Fibroblast of skin of left biceps (primary cell): ENCODE measurements around the gene EGFL7.

Source experiments
- DNase-seq, 2 experiments: peaks; one replicate each; pipeline ENCODE4 v3.0.0-alpha.2; 2013; ENCODE audit warnings: low read depth in 2 of 2

Gene EGFL7

DNA sequence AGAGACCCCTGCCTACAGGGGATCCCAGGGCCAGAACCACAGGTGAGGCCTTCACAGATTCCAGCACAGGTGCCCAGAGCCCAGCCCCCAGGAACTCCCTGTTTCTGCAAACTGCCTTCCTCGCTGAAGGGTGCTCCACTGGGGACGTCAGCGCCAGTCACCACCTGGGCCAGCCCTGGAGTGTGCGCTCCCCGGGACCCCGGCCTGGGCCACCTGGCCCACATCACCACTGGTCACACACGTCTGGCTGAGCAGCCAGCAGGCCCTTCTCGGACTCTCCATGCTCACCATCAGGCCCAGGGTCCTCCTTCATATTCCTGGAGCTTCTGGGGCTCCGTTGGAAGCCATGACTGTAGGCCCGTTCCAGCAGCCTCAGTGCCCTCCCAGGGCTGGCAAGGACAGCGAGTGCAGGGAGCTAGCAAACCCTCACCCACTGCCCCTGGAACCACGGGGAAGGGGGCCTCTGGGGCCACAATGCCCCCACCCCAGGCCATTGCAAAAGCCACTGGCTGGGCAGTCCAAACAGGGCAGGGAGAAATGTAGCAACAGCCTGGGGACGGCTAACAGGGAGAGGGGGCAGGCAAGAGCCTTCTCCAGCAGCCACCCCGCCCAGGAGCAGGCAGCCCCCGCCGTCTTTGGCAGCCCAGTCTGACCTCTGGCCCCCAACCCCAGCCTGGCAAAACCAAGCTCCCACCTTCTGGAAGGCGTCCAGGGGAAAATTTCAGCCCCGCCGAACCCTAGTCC is 23.2 kb downstream of the EGFL7 start:
- no peak for DNase-seq

GRCh38 chr9:136686534-136686793 is 23.7 kb downstream of the EGFL7 start:
- DNase-seq = no peak

DNA sequence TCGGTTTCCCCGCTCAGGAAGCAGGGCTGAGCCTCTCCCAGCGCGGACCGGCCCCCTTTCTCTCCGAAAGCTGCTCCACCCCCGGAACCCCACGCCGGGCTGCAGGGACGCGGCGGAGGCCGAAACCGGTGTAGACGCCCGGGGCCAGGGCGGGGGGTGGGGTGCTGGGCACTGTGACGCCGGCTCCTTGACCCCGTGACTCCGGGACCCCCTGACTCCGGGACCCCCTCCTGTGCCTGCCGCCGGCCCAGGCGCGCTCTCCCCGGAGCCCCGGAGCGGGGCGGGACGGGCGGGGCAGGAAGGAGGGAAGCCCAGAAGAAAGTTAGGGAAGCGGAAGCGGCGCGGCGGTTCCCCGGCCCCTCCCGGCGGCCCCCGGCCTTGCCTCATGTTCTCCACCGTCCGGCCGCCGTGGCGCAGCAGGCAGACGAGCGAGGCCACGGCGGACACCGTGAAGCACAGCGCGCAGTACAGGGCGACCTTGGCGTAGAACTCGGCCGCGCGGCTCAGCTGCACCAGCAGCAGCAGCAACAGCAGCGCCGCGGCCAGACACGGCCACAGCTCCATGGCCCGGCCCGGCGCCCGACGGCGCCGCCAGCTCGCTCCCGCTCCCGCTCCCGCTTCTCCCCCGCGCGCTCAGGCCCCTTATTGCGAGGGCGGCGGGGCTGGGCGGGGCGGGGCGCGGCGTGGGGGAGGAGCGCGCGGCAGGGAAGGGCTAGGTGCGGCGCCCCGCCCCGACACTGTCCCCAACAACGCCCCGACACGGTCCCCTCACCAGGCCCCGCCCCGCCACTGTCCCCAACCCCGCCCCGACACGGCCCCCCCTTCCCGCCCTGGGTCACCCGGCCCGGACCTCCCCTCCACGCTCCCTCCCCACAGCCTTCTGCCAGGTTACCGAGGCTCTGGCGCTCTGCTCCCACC is 24.3 kb downstream of the EGFL7 start, which contains the start of gene AGPAT2:
Gene AGPAT2 (minus strand): TSS at position 664 of the 918 bp plus-strand sequence. CDS start 100 bp downstream, at position 564.
- DNase-seq = no peak

- DNase-seq = no peak
These were observed 25.1 kb downstream of the EGFL7 start for GRCh38 chr9:136687721-136688223.

DNA sequence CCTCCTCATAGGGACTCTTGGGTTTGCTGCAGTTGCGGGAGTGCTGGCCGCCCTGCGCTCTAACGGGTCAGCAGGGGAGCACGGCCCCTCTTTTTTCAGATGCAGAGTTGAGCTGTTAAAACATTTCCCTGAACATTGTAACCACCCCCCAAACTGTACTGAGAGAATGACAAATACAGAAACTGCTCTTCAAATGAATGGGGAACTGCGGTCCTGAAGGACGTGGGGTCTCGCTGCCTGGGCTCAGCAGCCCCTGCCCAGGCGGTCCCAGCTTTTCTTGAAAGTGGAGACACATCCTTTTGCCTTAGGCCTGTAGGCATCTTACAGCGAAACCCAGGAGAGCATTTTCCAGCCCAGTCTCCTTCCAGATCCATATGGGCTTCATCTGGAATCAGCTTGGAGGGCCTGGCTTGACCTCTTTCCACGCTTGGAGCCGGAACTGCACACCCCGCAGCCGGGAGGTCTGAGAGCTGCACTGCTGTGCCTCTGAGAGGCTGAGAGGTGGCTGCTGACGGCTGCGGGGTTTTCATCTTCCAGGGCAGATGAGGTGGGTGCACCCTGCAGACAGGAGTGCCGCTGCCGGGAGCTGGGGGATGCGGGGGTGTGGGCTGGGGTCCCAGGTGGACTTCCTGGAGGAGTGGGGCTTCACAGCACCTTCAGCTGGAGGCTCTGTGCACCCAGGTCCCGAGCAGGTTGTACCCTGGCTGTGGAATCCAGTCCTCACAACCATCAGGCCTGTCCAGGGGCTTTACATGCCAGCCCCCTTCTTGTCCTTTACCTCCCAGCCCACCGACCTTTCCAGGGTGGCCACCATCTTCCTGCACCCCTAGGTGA is 25.8 kb downstream of the EGFL7 start:
- DNase-seq = no peak

GRCh38 chr9:136689108-136689460 is 26.4 kb downstream of the EGFL7 start:
- DNase-seq = no peak

DNA sequence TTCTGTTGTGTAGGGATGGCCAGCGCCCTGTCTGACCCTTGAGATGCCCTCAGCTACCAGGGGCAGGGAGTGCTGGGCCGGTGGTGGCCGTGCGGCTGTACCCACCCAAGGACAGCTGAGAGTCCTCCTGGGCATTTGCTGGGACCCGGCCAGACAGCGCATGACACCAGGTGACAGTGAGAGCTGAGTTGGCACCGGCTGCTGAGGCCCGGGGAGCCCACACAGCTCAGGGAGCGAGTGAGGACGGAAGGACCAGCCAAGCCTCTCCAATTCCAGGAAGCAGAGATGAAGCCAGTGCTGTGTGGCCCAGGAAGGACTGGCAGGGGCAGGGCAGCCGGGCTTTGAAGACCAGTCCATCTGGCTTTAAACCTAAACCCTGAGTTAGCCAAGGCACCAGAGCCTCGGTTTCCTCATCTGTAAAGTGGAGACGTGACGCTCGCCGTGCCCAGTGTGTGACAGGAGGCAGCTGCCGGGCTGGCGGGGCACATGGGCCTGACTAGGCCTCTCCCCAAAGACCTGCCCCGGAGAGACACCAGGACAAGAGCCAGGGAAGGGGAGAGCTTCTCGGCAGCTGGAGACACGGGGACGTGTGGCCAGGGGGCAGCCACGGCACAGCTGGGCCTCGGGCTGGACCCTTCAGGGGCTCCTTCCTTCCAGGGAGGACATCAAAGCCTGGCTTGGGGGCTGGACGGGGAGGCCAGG is 27.5 kb downstream of the EGFL7 start:
- DNase-seq = no peak

DNA sequence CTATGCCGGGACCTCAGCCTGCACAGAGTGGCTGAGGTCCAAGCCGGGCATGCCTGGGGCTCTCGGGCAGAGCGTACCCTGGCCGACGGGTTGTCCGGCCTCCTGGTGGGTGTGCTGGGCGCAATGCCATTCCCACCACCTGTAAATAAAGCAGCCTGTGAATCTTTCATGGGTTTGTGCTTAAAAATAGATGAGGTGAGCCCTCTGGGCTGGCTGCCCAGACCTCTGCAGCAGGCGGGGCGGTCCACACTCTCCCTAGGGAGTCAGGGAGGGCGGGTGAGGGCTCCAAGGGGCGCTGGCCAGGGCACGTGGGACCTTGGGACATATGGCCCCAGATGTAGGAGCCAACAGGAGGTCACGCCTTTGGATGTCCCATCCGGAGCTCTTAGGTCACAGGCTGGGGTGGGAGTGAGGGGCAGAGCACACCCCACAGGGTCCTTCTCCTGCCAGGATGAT is 28.1 kb downstream of the EGFL7 start:
- DNase-seq = no peak

GRCh38 chr9:136691316-136692184 is 28.8 kb downstream of the EGFL7 start:
- DNase-seq = no peak

DNA sequence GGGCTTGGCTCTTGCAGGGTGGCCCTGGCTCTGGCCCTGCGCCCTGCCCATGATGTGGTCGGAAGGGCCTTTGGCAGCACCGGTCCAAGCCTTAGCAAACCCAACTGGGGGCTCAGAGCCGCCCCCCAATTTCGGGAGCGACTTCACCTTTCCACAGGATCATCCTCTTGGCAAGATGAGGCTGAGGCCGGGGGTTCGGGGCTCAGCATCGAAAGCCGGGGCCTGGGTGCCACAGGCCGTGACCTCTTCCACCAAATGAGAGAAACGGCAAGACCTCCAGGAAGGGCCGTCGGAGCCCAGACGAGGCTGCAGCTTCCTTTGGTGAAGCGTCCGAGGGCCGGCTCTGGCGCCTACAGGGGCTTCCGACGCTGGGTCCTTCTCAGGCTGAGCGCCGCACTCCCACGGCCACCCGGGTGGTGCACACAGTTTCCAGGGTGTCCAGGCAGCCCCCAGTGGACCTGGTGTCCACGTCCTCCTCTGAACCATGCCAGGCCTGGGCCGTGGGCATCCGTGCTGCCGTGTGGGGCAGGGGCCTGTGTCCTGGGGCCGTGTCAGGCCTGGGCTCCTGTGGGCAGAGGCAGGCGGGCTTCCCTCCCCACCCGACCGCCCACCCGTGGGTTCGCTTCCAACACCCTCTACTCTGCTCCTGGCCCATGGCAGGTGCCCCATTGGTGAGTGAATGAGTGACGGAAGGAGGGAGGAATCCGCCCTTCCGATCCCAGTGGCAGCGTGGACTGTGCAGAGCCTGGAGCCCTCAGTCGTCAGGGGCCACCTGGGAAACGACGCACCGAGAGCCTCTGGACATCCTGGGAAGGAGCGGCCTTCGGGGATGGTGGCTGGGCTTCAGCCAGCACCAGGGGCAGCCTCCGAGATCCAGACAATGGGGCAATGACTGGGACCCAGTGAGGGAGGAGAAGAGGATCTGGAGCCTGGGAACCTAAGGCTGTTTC is 29.7 kb downstream of the EGFL7 start:
- DNase-seq = no peak

- no peak for DNase-seq
These were observed 30.4 kb downstream of the EGFL7 start for GRCh38 chr9:136693135-136693489.

DNA sequence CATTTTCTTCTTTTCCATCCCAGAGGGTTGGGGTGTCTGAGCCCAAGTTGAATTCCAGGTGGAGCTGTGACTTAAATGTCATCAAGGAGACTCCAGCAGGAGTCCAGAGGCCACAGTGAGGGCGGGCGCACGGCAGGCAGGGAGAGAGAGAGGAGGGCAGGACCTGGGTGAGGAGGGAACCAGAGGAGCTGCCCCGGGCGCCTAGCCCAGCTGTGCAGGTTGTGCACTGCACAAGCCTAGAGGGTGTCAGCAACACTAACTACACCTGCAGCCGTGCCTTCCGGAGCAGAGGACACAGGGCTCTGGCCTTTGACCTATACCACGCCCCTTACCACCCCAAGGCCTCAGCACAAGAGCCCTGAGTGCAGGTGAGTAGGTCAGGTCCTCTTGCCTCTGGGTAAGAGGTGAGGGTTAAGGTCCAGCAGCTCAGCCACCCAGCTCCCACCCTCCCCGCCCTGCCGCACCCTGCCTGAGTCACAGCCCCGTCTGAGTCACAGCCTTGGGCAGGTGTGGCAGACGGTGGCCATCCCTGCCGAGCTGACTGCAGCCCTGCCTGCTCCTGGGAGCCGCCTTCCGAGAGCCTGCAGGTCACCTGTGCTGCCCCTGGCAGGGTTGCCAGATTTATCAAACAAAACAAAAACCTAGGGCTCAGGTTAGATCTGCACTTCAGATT is 30.9 kb downstream of the EGFL7 start:
- no peak for DNase-seq

DNA sequence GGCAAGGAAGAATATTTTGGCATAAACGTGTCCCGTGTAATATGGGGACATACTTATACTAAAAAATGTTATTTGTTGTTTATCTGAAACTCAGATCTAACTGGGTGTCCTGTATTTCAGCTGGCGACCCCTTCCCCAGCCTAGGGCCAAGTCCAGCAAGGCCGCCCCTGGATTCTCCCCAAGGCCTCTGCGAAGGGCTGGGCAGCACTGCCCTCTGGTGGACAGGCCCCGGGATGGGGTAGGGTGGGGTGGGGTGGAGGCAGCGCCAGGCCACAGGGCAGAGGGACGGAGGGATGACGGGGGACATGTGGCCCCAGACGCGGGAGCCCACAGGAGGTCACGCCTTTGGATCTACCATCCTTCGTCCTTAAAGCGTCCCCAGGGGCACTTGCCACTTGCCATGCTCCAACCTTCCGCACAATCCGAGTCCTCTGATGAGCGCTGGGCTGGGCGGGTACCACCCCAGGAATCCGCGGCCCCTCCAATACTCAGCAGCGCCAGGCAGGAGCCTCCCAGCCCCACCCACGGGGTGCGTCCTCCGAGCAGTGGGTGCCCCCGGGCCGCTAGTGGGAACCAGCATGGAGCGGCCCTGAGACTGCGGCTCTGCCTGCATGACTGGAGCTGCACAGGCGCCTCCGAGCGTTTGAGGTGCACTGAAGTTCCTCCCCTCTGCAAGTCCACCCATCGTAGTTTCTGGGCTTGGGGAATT is 31.6 kb downstream of the EGFL7 start:
- DNase-seq = no peak

DNA sequence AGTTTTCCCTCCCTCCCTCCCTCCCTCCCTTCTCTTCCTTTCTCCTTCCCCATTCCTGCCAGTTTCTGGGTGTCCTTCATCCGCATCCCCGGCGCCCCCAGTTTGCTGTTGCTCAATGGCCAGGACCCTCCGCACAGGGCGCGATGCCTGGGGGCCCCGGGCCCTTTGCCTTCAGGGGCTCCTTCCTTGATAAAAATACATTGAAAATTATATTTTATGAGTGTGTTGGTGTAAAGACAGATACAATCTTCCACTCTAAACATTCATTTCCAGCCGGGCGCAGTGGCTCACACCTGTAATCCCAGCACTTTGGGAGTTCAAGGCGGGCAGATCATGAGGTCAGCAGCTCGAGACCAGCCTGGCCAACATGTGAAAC is 32.1 kb downstream of the EGFL7 start:
- no peak for DNase-seq

DNA sequence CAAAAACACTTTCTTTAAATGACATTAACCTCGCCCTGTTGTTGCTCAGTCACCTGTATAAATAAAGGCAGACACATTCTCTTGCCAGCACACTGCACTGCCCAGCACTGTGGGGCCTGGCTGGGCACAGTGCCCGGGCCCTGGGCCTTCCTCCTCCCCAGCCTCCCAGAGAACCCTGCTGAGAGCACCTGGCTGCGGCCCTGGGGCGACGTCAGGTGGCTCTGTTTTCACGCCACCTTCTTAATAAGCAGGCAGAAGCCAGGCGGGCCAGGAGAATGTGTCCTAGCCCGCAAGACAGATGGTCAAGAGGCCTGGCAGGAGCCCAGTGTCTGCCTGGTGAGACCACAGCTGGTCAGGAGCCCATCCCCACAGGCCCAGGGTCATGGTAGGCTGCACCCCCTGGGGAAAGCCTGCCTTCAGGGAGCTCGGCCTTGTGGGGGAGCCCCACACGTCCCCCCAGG is 32.7 kb downstream of the EGFL7 start:
- no peak for DNase-seq

GRCh38 chr9:136695955-136696354 is 33.2 kb downstream of the EGFL7 start:
- no peak for DNase-seq

GRCh38 chr9:136696502-136696901 is 33.8 kb downstream of the EGFL7 start:
- DNase-seq = no peak
